HG03196 (cell line): ENCODE results near the gene HSD11B1.
A peak's percentile ranks its signal among the peaks of the same experiment; 100 is the strongest.
"Not testable (repeated sequence)": the region's sequence is repeated elsewhere in the genome, so short reads cannot be mapped to it uniquely, and the experiment has no call there.

Experiments used
- ATAC-seq: cut with Tn5 transposase; IDR thresholded peaks from one replicate; pipeline ENCODE4 v1.9.1; 2021; ENCODE audit not compliant: unreplicated experiment

HSD11B1 gene

GRCh38 chr1:209691237-209691636 is 13.4 kb upstream of the HSD11B1 start:
- no peak for ATAC-seq

- ATAC-seq = no peak
Observed at GRCh38 chr1:209692296-209692695, 12.3 kb upstream of the HSD11B1 start.

GRCh38 chr1:209692745-209693504 is 11.7 kb upstream of the HSD11B1 start:
- peak; percentile 71 for ATAC-seq

- no peak for ATAC-seq
Observed at GRCh38 chr1:209696673-209697072, 8.0 kb upstream of the HSD11B1 start.

GRCh38 chr1:209697126-209697525 is 7.5 kb upstream of the HSD11B1 start:
- ATAC-seq = no peak

GRCh38 chr1:209700686-209701085 is 4.0 kb upstream of the HSD11B1 start:
- ATAC-seq = not testable (repeated sequence)

- ATAC-seq = no peak
Observed at GRCh38 chr1:209702832-209703231, 1.8 kb upstream of the HSD11B1 start.

- ATAC-seq = no peak
Observed at GRCh38 chr1:209703834-209704504, 677 bp upstream of the HSD11B1 start.

- no peak for ATAC-seq
Observed at GRCh38 chr1:209705033-209705598, 470 bp downstream of the HSD11B1 start.

GRCh38 chr1:209706622-209707021 is 2.0 kb downstream of the HSD11B1 start:
- no peak for ATAC-seq

- ATAC-seq = no peak
Observed at GRCh38 chr1:209707308-209707707, 2.7 kb downstream of the HSD11B1 start.

GRCh38 chr1:209708297-209708696 is 3.7 kb downstream of the HSD11B1 start:
- ATAC-seq = no peak

- no peak for ATAC-seq
Observed at GRCh38 chr1:209710093-209710492, 5.4 kb downstream of the HSD11B1 start.

GRCh38 chr1:209710847-209711246 is 6.2 kb downstream of the HSD11B1 start:
- ATAC-seq = no peak

GRCh38 chr1:209714338-209714737 is 9.7 kb downstream of the HSD11B1 start:
- ATAC-seq = no peak

- no peak for ATAC-seq
Observed at GRCh38 chr1:209715314-209715713, 10.7 kb downstream of the HSD11B1 start.

GRCh38 chr1:209717818-209718217 is 13.2 kb downstream of the HSD11B1 start:
- no peak for ATAC-seq

GRCh38 chr1:209720326-209720725 is 15.7 kb downstream of the HSD11B1 start:
- no peak for ATAC-seq

- no peak for ATAC-seq
Observed at GRCh38 chr1:209720826-209721225, 16.2 kb downstream of the HSD11B1 start.

- ATAC-seq = no peak
Observed at GRCh38 chr1:209721323-209721722, 16.7 kb downstream of the HSD11B1 start.

- no peak for ATAC-seq
Observed at GRCh38 chr1:209723265-209723664, 18.6 kb downstream of the HSD11B1 start.
